ENCODE results near the gene ALOX12.

Gene ALOX12

GRCh38 chr17:6998855-6999508 is 3.1 kb downstream of the ALOX12 start:
- Histone ChIP-seq H3K79me2 (ENCODE audit: low read length) (no peaks in the 10 kb centered on the region), H3K4me1 (ENCODE audit: low read length) (no peaks in the 10 kb centered on the region), H3K27ac (ENCODE audit: low read length) (no peak overlapping the region), H2AFZ (ENCODE audit: low read depth, low read length) (no peak overlapping the region), H3K9me3 (ENCODE audit: insufficient read depth, low read length) (no peaks in the 10 kb centered on the region), H3K4me2 (ENCODE audit: low read length) (no peak overlapping the region), H4K20me1 (ENCODE audit: insufficient read depth, low read length) (no peaks in the 10 kb centered on the region; the same call in 1 of the 2 replicates), H3K9ac (ENCODE audit: low read length) (no peak overlapping the region), H3K27me3 (ENCODE audit: low read depth, low read length) (no peaks in the 10 kb centered on the region), H3K4me3 (ENCODE audit: low read length) (no peak overlapping the region), H3K36me3 (replicated peaks; ENCODE audit: low read depth, low read length) (peaks cover 3% of the 10 kb centered on the region)
- TF ChIP-seq CTCF (IDR thresholded peaks at IDR 0.05; ENCODE audit: low read depth, low read length) (no peak), EZH2phosphoT487 (IDR thresholded peaks at IDR 0.05; ENCODE audit: low read depth) (no peak)

GRCh38 chr17:7001318-7001961 is 5.6 kb downstream of the ALOX12 start:
- H3K4me3 ChIP-seq (ENCODE audit: low read length): no peak overlapping the region
- H3K4me2 ChIP-seq (ENCODE audit: low read length): no peak overlapping the region
- no peak overlapping the region for H3K27ac ChIP-seq (ENCODE audit: low read length)
- peak; percentile 56 for TF ChIP-seq CTCF (IDR thresholded peaks at IDR 0.05; ENCODE audit: low read depth, low read length)
- no peak for TF ChIP-seq EZH2phosphoT487 (IDR thresholded peaks at IDR 0.05; ENCODE audit: low read depth)
- H3K4me1 ChIP-seq (ENCODE audit: low read length): no peaks in the 10 kb centered on the region
- no peaks in the 10 kb centered on the region for H3K79me2 ChIP-seq (ENCODE audit: low read length)
- H2AFZ ChIP-seq (ENCODE audit: low read depth, low read length): no peak overlapping the region
- no peak overlapping the region for H3K9ac ChIP-seq (ENCODE audit: low read length)
- H3K9me3 ChIP-seq (ENCODE audit: insufficient read depth, low read length): no peaks in the 10 kb centered on the region
- peaks cover 3% of the 10 kb centered on the region for H3K36me3 ChIP-seq (replicated peaks; ENCODE audit: low read depth, low read length)
- peaks cover 5% of the 10 kb centered on the region for H4K20me1 ChIP-seq (ENCODE audit: insufficient read depth, low read length)
- H3K27me3 ChIP-seq (ENCODE audit: low read depth, low read length): no peaks in the 10 kb centered on the region

- Histone ChIP-seq H3K27ac (ENCODE audit: low read length) (no peak overlapping the region), H3K36me3 (replicated peaks; ENCODE audit: low read depth, low read length) (peaks cover 3% of the 10 kb centered on the region), H3K4me1 (ENCODE audit: low read length) (no peaks in the 10 kb centered on the region), H2AFZ (ENCODE audit: low read depth, low read length) (no peak overlapping the region), H3K9ac (ENCODE audit: low read length) (no peak overlapping the region), H4K20me1 (ENCODE audit: insufficient read depth, low read length) (peaks cover 5% of the 10 kb centered on the region), H3K79me2 (ENCODE audit: low read length) (no peaks in the 10 kb centered on the region), H3K4me3 (ENCODE audit: low read length) (no peak overlapping the region), H3K4me2 (ENCODE audit: low read length) (no peak overlapping the region), H3K27me3 (ENCODE audit: low read depth, low read length) (no peaks in the 10 kb centered on the region), H3K9me3 (ENCODE audit: insufficient read depth, low read length) (no peaks in the 10 kb centered on the region)
- TF ChIP-seq EZH2phosphoT487 (IDR thresholded peaks at IDR 0.05; ENCODE audit: low read depth) (no peak), CTCF (IDR thresholded peaks at IDR 0.05; ENCODE audit: low read depth, low read length) (no peak)
Measured at GRCh38 chr17:7002288-7003047, 6.6 kb downstream of the ALOX12 start.

- Histone ChIP-seq H3K9me3 (ENCODE audit: insufficient read depth, low read length) (no peaks in the 10 kb centered on the region), H3K4me3 (ENCODE audit: low read length) (no peak overlapping the region), H3K36me3 (replicated peaks; ENCODE audit: low read depth, low read length) (peaks cover 3% of the 10 kb centered on the region), H3K4me1 (ENCODE audit: low read length) (no peaks in the 10 kb centered on the region), H3K27me3 (ENCODE audit: low read depth, low read length) (no peaks in the 10 kb centered on the region), H3K9ac (ENCODE audit: low read length) (no peak overlapping the region), H4K20me1 (ENCODE audit: insufficient read depth, low read length) (peaks cover 5% of the 10 kb centered on the region), H3K4me2 (ENCODE audit: low read length) (no peak overlapping the region), H2AFZ (ENCODE audit: low read depth, low read length) (no peak overlapping the region), H3K79me2 (ENCODE audit: low read length) (no peaks in the 10 kb centered on the region), H3K27ac (ENCODE audit: low read length) (no peak overlapping the region)
- TF ChIP-seq CTCF (IDR thresholded peaks at IDR 0.05; ENCODE audit: low read depth, low read length) (no peak), EZH2phosphoT487 (IDR thresholded peaks at IDR 0.05; ENCODE audit: low read depth) (no peak)
Measured at GRCh38 chr17:7003745-7004144, 7.9 kb downstream of the ALOX12 start.
